Measurements from ENCODE around the gene CTSC.
"Not testable (repeated sequence)": the region's sequence is repeated elsewhere in the genome, so short reads cannot be mapped to it uniquely, and the experiment has no call there.

DNA sequence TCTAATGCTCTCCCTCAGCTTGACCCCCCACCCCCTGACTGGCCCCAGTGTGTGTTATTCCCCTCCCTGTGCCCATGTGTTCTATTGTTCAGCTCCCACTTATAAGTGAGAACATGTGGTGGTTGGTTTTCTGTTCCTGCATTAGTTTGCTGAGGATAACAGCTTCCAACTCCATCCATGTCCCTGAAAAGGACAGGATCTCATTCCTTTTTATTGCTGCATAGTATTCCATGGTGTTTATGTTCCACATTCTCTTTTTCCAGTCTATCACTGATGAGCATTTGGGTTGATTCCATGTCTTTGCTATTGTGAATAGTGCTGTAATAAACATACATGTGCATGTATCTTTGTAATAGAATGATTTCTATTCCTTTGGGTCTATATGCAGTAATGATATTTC is 16.1 kb downstream of the CTSC start:
- TF ChIP-seq, protein P1, sequence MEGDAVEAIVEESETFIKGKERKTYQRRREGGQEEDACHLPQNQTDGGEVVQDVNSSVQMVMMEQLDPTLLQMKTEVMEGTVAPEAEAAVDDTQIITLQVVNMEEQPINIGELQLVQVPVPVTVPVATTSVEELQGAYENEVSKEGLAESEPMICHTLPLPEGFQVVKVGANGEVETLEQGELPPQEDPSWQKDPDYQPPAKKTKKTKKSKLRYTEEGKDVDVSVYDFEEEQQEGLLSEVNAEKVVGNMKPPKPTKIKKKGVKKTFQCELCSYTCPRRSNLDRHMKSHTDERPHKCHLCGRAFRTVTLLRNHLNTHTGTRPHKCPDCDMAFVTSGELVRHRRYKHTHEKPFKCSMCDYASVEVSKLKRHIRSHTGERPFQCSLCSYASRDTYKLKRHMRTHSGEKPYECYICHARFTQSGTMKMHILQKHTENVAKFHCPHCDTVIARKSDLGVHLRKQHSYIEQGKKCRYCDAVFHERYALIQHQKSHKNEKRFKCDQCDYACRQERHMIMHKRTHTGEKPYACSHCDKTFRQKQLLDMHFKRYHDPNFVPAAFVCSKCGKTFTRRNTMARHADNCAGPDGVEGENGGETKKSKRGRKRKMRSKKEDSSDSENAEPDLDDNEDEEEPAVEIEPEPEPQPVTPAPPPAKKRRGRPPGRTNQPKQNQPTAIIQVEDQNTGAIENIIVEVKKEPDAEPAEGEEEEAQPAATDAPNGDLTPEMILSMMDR (IDR thresholded peaks at IDR 0.05): not testable (repeated sequence)
- not testable (repeated sequence) for TF ChIP-seq EP300, POLR2A (IDR thresholded peaks at IDR 0.05)
